ENCODE results near the gene NDST1. TPM values are rescaled to one million over a fixed set of nuclear protein-coding genes. Genes with fewer than 3 reads are reported as not detected.

The NDST1 gene
- total RNA-seq, 1 donor from 2014 or later: 132 TPM

DNA sequence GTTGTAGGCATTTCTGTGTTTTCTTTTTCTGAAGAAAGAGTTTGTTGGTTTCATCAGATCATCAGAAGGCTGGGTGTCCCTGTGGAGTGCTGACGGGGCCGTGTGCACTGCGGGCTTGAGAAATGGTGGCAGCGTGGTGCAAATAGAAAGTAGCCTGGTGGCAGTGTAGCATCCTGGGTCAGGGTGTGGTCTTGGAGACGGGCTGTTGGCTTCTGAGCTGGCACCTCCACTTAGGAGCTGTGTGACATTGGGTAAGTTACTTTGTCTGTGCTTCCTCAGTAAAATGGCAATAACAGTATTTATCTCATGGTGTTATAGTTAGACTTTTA lies 10.0 kb upstream of the NDST1 start:
- DNase-seq (ENCODE audit: low spot score in 2 of 2, unreplicated experiment in 2 of 2): no peak
- Mint-ChIP-seq H3K4me3 (no peak overlapping the region), H3K36me3 (peaks cover 5% of the 10 kb centered on the region), H3K9me3 (no peaks in the 10 kb centered on the region), H3K27ac (peak overlapping the region; percentile 81), H3K27me3 (ENCODE audit: low read depth) (no peaks in the 10 kb centered on the region), H3K4me1 (peaks cover 51% of the 10 kb centered on the region)
- TF ChIP-seq, protein P1, sequence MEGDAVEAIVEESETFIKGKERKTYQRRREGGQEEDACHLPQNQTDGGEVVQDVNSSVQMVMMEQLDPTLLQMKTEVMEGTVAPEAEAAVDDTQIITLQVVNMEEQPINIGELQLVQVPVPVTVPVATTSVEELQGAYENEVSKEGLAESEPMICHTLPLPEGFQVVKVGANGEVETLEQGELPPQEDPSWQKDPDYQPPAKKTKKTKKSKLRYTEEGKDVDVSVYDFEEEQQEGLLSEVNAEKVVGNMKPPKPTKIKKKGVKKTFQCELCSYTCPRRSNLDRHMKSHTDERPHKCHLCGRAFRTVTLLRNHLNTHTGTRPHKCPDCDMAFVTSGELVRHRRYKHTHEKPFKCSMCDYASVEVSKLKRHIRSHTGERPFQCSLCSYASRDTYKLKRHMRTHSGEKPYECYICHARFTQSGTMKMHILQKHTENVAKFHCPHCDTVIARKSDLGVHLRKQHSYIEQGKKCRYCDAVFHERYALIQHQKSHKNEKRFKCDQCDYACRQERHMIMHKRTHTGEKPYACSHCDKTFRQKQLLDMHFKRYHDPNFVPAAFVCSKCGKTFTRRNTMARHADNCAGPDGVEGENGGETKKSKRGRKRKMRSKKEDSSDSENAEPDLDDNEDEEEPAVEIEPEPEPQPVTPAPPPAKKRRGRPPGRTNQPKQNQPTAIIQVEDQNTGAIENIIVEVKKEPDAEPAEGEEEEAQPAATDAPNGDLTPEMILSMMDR (IDR thresholded peaks at IDR 0.05; ENCODE audit: unreplicated experiment): no peak

DNA sequence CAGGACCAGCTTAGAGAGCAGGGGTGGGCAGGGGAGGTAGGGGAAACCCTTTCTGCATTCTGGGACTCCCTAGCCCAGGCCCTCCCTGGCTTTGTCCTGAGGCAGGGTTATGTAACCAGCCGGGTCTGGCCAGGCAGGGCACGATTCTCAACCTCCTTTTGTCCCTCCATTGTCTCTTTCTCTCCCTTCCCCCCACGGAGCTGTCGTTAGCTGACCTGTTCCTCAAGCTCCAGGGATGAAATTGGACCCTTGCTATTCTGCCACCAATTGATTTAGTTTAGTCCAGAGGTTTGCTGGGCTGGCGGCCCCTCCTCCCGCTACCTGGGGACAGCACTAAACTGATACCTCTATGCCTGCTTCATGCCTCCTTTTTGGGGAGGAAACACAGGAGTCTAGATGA lies 9.4 kb upstream of the NDST1 start:
- TF ChIP-seq, protein P1 (IDR thresholded peaks at IDR 0.05; ENCODE audit: unreplicated experiment): no peak
- no peak for DNase-seq (ENCODE audit: low spot score in 2 of 2, unreplicated experiment in 2 of 2)
- Mint-ChIP-seq H3K4me3 (no peak overlapping the region), H3K4me1 (peaks cover 53% of the 10 kb centered on the region), H3K27me3 (ENCODE audit: low read depth) (no peaks in the 10 kb centered on the region), H3K9me3 (no peaks in the 10 kb centered on the region), H3K27ac (peak overlapping the region; percentile 81), H3K36me3 (peaks cover 5% of the 10 kb centered on the region)

GRCh38 chr5:150498971-150499370 lies 9.0 kb upstream of the NDST1 start:
- Mint-ChIP-seq H3K9me3 (no peaks in the 10 kb centered on the region), H3K4me1 (peaks cover 56% of the 10 kb centered on the region), H3K27me3 (ENCODE audit: low read depth) (no peaks in the 10 kb centered on the region), H3K36me3 (peaks cover 5% of the 10 kb centered on the region), H3K27ac (no peak overlapping the region), H3K4me3 (no peak overlapping the region)
- TF ChIP-seq, protein P1 (IDR thresholded peaks at IDR 0.05; ENCODE audit: unreplicated experiment): no peak
- no peak for DNase-seq (ENCODE audit: low spot score in 2 of 2, unreplicated experiment in 2 of 2)

DNA sequence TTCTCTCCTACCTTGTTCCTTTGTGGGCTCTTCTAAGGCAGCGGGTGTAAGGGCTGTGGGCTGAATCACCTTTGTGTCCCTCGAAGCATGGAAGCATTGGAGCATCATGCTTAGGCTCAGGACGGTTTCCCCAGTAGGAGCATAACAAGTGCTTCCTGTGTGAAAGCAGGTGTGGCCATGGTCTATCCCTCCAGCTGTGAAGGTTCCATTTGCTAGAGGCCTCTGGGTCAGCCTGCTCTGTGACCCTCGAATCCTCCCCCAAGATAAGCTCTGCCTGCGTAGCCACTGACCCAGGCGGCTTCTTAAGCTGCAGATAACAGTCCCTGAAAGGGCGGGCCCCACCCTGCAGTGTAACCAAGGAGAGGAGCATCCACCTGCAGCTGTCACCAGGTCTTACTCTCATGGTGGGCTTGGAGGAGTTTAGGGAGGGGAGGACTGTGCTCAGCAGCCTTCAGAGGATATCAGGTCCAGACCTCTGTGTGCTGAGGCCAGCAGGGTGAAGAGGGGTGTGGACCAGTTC lies 8.4 kb upstream of the NDST1 start:
- no peaks in the 10 kb centered on the region for H3K27me3 Mint-ChIP-seq (ENCODE audit: low read depth)
- no peak overlapping the region for H3K4me3 Mint-ChIP-seq
- TF ChIP-seq, protein P1 (IDR thresholded peaks at IDR 0.05; ENCODE audit: unreplicated experiment): no peak
- DNase-seq (ENCODE audit: low spot score in 2 of 2, unreplicated experiment in 2 of 2): no peak
- H3K9me3 Mint-ChIP-seq: no peaks in the 10 kb centered on the region
- H3K27ac Mint-ChIP-seq: peak overlapping the region; percentile 39
- peaks cover 59% of the 10 kb centered on the region for H3K4me1 Mint-ChIP-seq
- peaks cover 5% of the 10 kb centered on the region for H3K36me3 Mint-ChIP-seq

DNA sequence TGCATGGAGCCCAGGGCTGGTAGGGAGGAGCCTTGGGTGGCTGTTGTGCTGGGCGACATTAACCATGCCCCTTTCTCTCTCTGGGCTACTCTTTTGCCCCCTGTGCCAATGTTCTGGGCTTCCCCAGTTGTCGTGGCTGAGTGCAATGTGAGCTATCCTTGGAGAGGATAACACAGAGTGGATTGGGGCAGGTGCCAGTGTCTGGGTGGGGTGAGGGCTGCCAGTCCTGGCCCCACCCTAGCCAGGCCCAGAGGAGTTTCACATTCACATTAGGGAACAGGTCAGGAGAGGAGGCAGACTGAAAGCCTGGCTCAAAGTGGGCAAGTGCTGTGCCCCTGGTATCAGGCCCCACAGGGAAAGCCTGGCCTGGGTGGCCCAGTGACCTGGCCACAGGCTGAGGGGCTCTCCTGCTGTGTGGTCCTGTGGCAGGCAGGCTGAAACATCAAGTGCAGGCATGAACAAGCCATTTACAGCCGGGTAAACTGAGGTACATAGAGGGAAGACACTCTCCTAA lies 7.5 kb upstream of the NDST1 start:
- H3K4me1 Mint-ChIP-seq: peaks cover 61% of the 10 kb centered on the region
- TF ChIP-seq, protein P1 (IDR thresholded peaks at IDR 0.05; ENCODE audit: unreplicated experiment): no peak
- peaks cover 5% of the 10 kb centered on the region for H3K36me3 Mint-ChIP-seq
- no peak for DNase-seq (ENCODE audit: low spot score in 2 of 2, unreplicated experiment in 2 of 2)
- H3K4me3 Mint-ChIP-seq: no peak overlapping the region
- peak overlapping the region; percentile 23 for H3K27ac Mint-ChIP-seq
- no peaks in the 10 kb centered on the region for H3K9me3 Mint-ChIP-seq
- no peaks in the 10 kb centered on the region for H3K27me3 Mint-ChIP-seq (ENCODE audit: low read depth)

DNA sequence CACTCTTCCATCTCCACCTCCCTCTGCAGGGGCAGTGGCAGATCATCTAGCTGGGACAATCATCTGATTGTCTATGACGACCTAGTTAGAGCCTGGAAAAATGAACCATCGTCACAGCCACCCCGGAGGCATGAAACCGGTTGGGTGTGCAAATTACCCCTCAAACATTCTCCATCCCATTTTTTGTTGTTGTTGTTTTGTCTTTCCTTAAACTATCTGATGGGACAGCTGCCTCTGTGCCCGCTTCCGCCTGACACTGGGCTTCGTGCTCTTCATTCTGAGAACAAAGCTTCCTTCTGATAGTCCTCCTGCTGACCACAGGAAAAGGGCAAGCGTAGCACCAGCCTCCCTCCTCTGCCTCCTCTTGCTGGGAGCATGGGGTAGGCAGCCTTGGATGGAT lies 7.0 kb upstream of the NDST1 start:
- DNase-seq (ENCODE audit: low spot score in 2 of 2, unreplicated experiment in 2 of 2): no peak
- Mint-ChIP-seq H3K36me3 (peaks cover 1% of the 10 kb centered on the region), H3K27me3 (ENCODE audit: low read depth) (no peaks in the 10 kb centered on the region), H3K4me1 (peaks cover 62% of the 10 kb centered on the region), H3K27ac (peak overlapping the region; percentile 23), H3K9me3 (no peaks in the 10 kb centered on the region), H3K4me3 (no peak overlapping the region)
- TF ChIP-seq, protein P1 (IDR thresholded peaks at IDR 0.05; ENCODE audit: unreplicated experiment): no peak
